ENCODE data around the gene PXMP2.

GRCh38 chr12:132690112-132690511 is 2.7 kb downstream of the PXMP2 start:
- no peak for TF ChIP-seq EZH2phosphoT487 (IDR thresholded peaks at IDR 0.05; ENCODE audit: low read depth)
- TF ChIP-seq, protein P1, sequence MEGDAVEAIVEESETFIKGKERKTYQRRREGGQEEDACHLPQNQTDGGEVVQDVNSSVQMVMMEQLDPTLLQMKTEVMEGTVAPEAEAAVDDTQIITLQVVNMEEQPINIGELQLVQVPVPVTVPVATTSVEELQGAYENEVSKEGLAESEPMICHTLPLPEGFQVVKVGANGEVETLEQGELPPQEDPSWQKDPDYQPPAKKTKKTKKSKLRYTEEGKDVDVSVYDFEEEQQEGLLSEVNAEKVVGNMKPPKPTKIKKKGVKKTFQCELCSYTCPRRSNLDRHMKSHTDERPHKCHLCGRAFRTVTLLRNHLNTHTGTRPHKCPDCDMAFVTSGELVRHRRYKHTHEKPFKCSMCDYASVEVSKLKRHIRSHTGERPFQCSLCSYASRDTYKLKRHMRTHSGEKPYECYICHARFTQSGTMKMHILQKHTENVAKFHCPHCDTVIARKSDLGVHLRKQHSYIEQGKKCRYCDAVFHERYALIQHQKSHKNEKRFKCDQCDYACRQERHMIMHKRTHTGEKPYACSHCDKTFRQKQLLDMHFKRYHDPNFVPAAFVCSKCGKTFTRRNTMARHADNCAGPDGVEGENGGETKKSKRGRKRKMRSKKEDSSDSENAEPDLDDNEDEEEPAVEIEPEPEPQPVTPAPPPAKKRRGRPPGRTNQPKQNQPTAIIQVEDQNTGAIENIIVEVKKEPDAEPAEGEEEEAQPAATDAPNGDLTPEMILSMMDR (IDR thresholded peaks at IDR 0.05; ENCODE audit: low read depth, low read length): no peak
